IMR-90 (cell line): ENCODE data around the gene KCNIP3. TPM values are rescaled to one million over a fixed set of nuclear protein-coding genes. Genes with fewer than 3 reads are reported as not detected.
"Not testable (repeated sequence)": the region's sequence is repeated elsewhere in the genome, so short reads cannot be mapped to it uniquely, and the experiment has no call there.

ENCODE experiments used
- ATAC-seq: fragments of 200-7000 bp; cut with Tn5 transposase; 2 replicates; pipeline ENCODE4 v1.9.1; 2020; ENCODE audit warnings: low read depth, mild to moderate bottlenecking, moderate library complexity
- BruUV-seq: library from RNA; stranded (reverse); fragments of 400-500 nt; replicated peaks from 2 replicates; lab custom pipeline; 2021; lab: Mats Ljungman, UMichigan
- CTCF ChIA-PET: fragments of 300-600 bp; formaldehyde crosslinking; extraction: SDS; loops from one replicate; lab custom pipeline; 2021; ENCODE audit warnings: antibody characterized with exemption; lab: Yijun Ruan, JAX
- POLR2A ChIA-PET: fragments of 300-600 bp; sonication (Branson Sonifier 250); formaldehyde crosslinking; loops from one replicate; lab custom pipeline; 2022; ENCODE audit warnings: antibody characterized with exemption; ENCODE audit not compliant: unreplicated experiment; lab: Charles Lee
- DNase-seq: peaks from one replicate; pipeline ENCODE4 v3.0.0; 2013
- H2AFZ ChIP-seq: replicated peaks from 2 replicates; pipeline ENCODE3; 2013; ENCODE audit warnings: low read length, mild to moderate bottlenecking; ENCODE audit not compliant: poor library complexity
- H2AK5ac ChIP-seq: 2 replicates; pipeline ENCODE4 v1.6.1; 2013; ENCODE audit warnings: low read depth, low read length, inconsistent platforms
- H2AK9ac ChIP-seq: replicated peaks from 2 replicates; pipeline ENCODE3; 2013; ENCODE audit warnings: mild to moderate bottlenecking, low read depth, low read length, moderate library complexity; ENCODE audit not compliant: poor library complexity
- H2BK120ac ChIP-seq: 2 replicates; pipeline ENCODE4 v1.6.1; 2013; ENCODE audit warnings: low read depth, low read length, inconsistent platforms
- H2BK15ac ChIP-seq: 3 replicates; pipeline ENCODE4 v1.6.1; 2013; ENCODE audit warnings: low read depth, low read length, inconsistent platforms
- H2BK20ac ChIP-seq: 2 replicates; pipeline ENCODE4 v1.6.1; 2013; ENCODE audit warnings: low read depth, mild to moderate bottlenecking, inconsistent platforms, low read length, moderate library complexity
- H2BK5ac ChIP-seq: 2 replicates; pipeline ENCODE4 v1.6.1; 2013; ENCODE audit warnings: mild to moderate bottlenecking, low read depth, low read length, inconsistent platforms; ENCODE audit not compliant: poor library complexity, severe bottlenecking
- H3K14ac ChIP-seq: replicated peaks from 2 replicates; pipeline ENCODE4 v1.6.1; 2013; ENCODE audit warnings: low read depth, low read length, inconsistent platforms
- H3K18ac ChIP-seq: 2 replicates; pipeline ENCODE4 v1.6.1; 2013; ENCODE audit warnings: low read depth, low read length, control low read depth
- H3K23ac ChIP-seq: 2 replicates; pipeline ENCODE4 v1.6.1; 2013; ENCODE audit warnings: low read depth, low read length, inconsistent platforms
- H3K27ac ChIP-seq: 2 replicates; pipeline ENCODE4 v1.5.1; 2013; ENCODE audit warnings: mild to moderate bottlenecking, control low read depth, low read length; ENCODE audit not compliant: insufficient read depth
- H3K27me3 ChIP-seq: 2 replicates; pipeline ENCODE4 v1.6.1; 2013; ENCODE audit warnings: low read length; ENCODE audit not compliant: control insufficient read depth, insufficient read depth
- H3K36me3 ChIP-seq: 2 replicates; pipeline ENCODE4 v1.6.1; 2013; ENCODE audit warnings: low read length, mixed read lengths; ENCODE audit not compliant: control insufficient read depth, insufficient read depth
- H3K4ac ChIP-seq: 2 replicates; pipeline ENCODE4 v1.6.1; 2013; ENCODE audit warnings: low read depth, low read length, inconsistent platforms
- H3K4me1 ChIP-seq: 2 replicates; pipeline ENCODE4 v1.6.1; 2013; ENCODE audit warnings: low read length, mixed read lengths; ENCODE audit not compliant: control insufficient read depth, insufficient read depth
- H3K4me2 ChIP-seq: 2 replicates; pipeline ENCODE4 v1.6.1; 2013; ENCODE audit warnings: low read depth, mild to moderate bottlenecking, control low read depth, low read length, moderate library complexity
- H3K4me3 ChIP-seq: 2 replicates; pipeline ENCODE4 v1.5.1; 2013; ENCODE audit warnings: low read depth, mild to moderate bottlenecking, control low read depth, low read length, moderate library complexity; ENCODE audit not compliant: insufficient read depth
- H3K56ac ChIP-seq: 2 replicates; pipeline ENCODE4 v1.6.1; 2013; ENCODE audit warnings: low read length, inconsistent platforms; ENCODE audit not compliant: insufficient read depth; ENCODE audit errors: extremely low read depth
- H3K79me1 ChIP-seq, 2 experiments: 2 replicates each; pipeline ENCODE4 v1.6.1; 2013; ENCODE audit warnings: low read length in 2 of 2, inconsistent platforms in 1 of 2, low read depth in 1 of 2
- H3K9ac ChIP-seq: 2 replicates; pipeline ENCODE4 v1.6.1; 2013; ENCODE audit warnings: low read depth, low read length, control low read depth
- H3K9me1 ChIP-seq: 2 replicates; pipeline ENCODE4 v1.6.1; 2013; ENCODE audit warnings: low read length, inconsistent platforms; ENCODE audit not compliant: insufficient read depth
- H3K9me3 ChIP-seq: 2 replicates; pipeline ENCODE4 v1.6.1; 2013; ENCODE audit warnings: low read length; ENCODE audit not compliant: control insufficient read depth, insufficient read depth
- H4K20me1 ChIP-seq: 2 replicates; pipeline ENCODE4 v1.6.1; 2013; ENCODE audit warnings: low read length, inconsistent platforms; ENCODE audit not compliant: insufficient read depth
- H4K5ac ChIP-seq: 2 replicates; pipeline ENCODE4 v1.6.1; 2013; ENCODE audit warnings: mild to moderate bottlenecking, low read depth, low read length, control low read depth
- H4K8ac ChIP-seq, 2 experiments: 2 replicates each; pipeline ENCODE4 v1.6.1; 2013; ENCODE audit warnings: low read depth in 2 of 2, low read length in 2 of 2, control low read depth in 1 of 2, inconsistent platforms in 1 of 2
- H4K91ac ChIP-seq: 2 replicates; pipeline ENCODE4 v1.6.1; 2013; ENCODE audit warnings: low read depth, low read length, inconsistent platforms; ENCODE audit not compliant: insufficient read depth
- WGBS, 2 experiments: methylation state at CpG; one replicate each; pipeline versions ENCODE4 v1.1.5 to v1.1.7; 2013; ENCODE audit warnings: missing lambda C conversion rate in 2 of 2; ENCODE audit not compliant: insufficient read length in 1 of 2; ENCODE audit errors: extremely low coverage in 2 of 2; 5-methylcytosine and 5-hydroxymethylcytosine counted together
- dilution Hi-C: fragments of 300-500 bp; cut with HindIII; formaldehyde crosslinking; loops from one replicate; pipeline ENCODE4 v1.14.3; 2018; ENCODE audit warnings: low sequenced_read_pairs; ENCODE audit not compliant: unreplicated experiment
- in situ Hi-C: fragments of 300-500 bp; cut with MboI; formaldehyde crosslinking; loops from 3 replicates; pipeline ENCODE4 v1.14.3; 2019; ENCODE audit warnings: low sequenced_read_pairs, inconsistent platforms, mixed read lengths
- intact Hi-C: fragments of 100-400 bp; cut with micrococcal nuclease; formaldehyde crosslinking; loops from 2 replicates; pipeline ENCODE4 v1.10.0; 2022
- polyA plus RNA-seq, 3 experiments: library from polyadenylated mRNA; depleted of rRNA; stranded (reverse); fragments of >200 nt; gene quantifications; 2 replicates each; pipeline ENCODE4 v1.2.3, GENCODE V29; 2012; ENCODE audit warnings: low replicate concordance in 1 of 3
- total RNA-seq: library from RNA; depleted of rRNA; stranded (reverse); fragments of >200 nt; gene quantifications from 2 replicates; pipeline ENCODE4 v1.2.3, GENCODE V29; 2012
- TF ChIP-seq, protein P1 (sequence below): conservative IDR thresholded peaks from 2 replicates; pipeline ENCODE4 v1.5.1; 2012; ENCODE audit warnings: mild to moderate bottlenecking, low read depth, low read length, improper control_type of control experiment

KCNIP3 gene
- total and polyA plus RNA-seq, 2 of the 4 experiments (the other 2 are of a cell fraction), result 0.72 to 1.4 TPM

GRCh38 chr2:95403204-95403721, 106.1 kb downstream of the KCNIP3 start:
- H3K23ac ChIP-seq, result peak overlapping the region; percentile 72; the same call in 1 of the 2 replicates
- peak overlapping the region; percentile 84 for H3K4me3 ChIP-seq
- H2AK5ac ChIP-seq, H4K5ac ChIP-seq, H3K18ac ChIP-seq, H3K9me1 ChIP-seq, H3K4me1 ChIP-seq, H2AK9ac ChIP-seq, H3K9me3 ChIP-seq, H4K91ac ChIP-seq, H3K27me3 ChIP-seq, H2BK15ac ChIP-seq, in situ Hi-C loops, H2BK120ac ChIP-seq, H3K27ac ChIP-seq, H3K36me3 ChIP-seq, H2BK5ac ChIP-seq, H3K56ac ChIP-seq, dilution Hi-C loops, H4K20me1 ChIP-seq, POLR2A ChIA-PET, BruUV-seq, H2BK20ac ChIP-seq: not testable (repeated sequence)
- peak overlapping the region; percentile 92 for H3K4me2 ChIP-seq
- peak overlapping the region; percentile 97 for H2AFZ ChIP-seq
- TF ChIP-seq, protein P1, sequence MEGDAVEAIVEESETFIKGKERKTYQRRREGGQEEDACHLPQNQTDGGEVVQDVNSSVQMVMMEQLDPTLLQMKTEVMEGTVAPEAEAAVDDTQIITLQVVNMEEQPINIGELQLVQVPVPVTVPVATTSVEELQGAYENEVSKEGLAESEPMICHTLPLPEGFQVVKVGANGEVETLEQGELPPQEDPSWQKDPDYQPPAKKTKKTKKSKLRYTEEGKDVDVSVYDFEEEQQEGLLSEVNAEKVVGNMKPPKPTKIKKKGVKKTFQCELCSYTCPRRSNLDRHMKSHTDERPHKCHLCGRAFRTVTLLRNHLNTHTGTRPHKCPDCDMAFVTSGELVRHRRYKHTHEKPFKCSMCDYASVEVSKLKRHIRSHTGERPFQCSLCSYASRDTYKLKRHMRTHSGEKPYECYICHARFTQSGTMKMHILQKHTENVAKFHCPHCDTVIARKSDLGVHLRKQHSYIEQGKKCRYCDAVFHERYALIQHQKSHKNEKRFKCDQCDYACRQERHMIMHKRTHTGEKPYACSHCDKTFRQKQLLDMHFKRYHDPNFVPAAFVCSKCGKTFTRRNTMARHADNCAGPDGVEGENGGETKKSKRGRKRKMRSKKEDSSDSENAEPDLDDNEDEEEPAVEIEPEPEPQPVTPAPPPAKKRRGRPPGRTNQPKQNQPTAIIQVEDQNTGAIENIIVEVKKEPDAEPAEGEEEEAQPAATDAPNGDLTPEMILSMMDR, result peak; percentile 48
- peak overlapping the region; percentile 59 to 83; a peak in 3 of 4 replicates for H4K8ac ChIP-seq
- DNase-seq, result peak; percentile 29
- H3K9ac ChIP-seq, result peak overlapping the region; percentile 75
- H3K79me1 ChIP-seq, result peaks cover 16 to 26% of the 10 kb centered on the region in 2 experiments
- peak overlapping the region; percentile 45 for H3K14ac ChIP-seq
- WGBS, 2 experiments, result no CpG with 5 or more reads among the region's 5 CpGs
- peak overlapping the region; percentile 79 for H3K4ac ChIP-seq
- CTCF ChIA-PET, result interaction anchor here (0.9 to 2.3 kb wide), 3 partner anchors 14 to 313 kb away, joined by 3 to 7 read pairs (median 3); no protein-coding TSS in a partner anchor
- peak; percentile 70 for ATAC-seq
- intact Hi-C loops, result loop anchor here (2.0 kb wide), 1 partner anchor 58 kb away; no protein-coding TSS in a partner anchor

- H3K4me2 ChIP-seq, H3K4ac ChIP-seq, H2AFZ ChIP-seq, in situ Hi-C loops, H3K36me3 ChIP-seq, H3K9ac ChIP-seq, H3K4me1 ChIP-seq, dilution Hi-C loops, H3K27me3 ChIP-seq, POLR2A ChIA-PET, H2AK5ac ChIP-seq, BruUV-seq, H2BK5ac ChIP-seq, H3K23ac ChIP-seq, H3K27ac ChIP-seq, H2AK9ac ChIP-seq, H3K9me3 ChIP-seq, ATAC-seq, H3K4me3 ChIP-seq, H4K91ac ChIP-seq, H2BK20ac ChIP-seq, H3K9me1 ChIP-seq, H3K14ac ChIP-seq, H4K20me1 ChIP-seq, DNase-seq, H2BK15ac ChIP-seq, H2BK120ac ChIP-seq, H3K56ac ChIP-seq, H4K5ac ChIP-seq, H3K18ac ChIP-seq: not testable (repeated sequence)
- WGBS, 2 experiments, result 92% methylated on average over 5 of the region's 5 CpGs; no CpG with 5 or more reads in 1 of the 2 experiments
- Histone ChIP-seq H3K79me1 (peaks cover 16 to 26% of the 10 kb centered on the region in 2 experiments), H4K8ac (0 out of 4 replicates have a peak overlapping the region, but pooled peaks of 1 of the 2 experiments have one; percentile 40)
- CTCF ChIA-PET, result interaction anchor here (0.9 to 1.1 kb wide), 2 partner anchors 106 to 312 kb away, joined by 3 read pairs; no protein-coding TSS in a partner anchor
- intact Hi-C loops, result loop anchor here (2.0 kb wide), 1 partner anchor 59 kb away; no protein-coding TSS in a partner anchor
Measured at GRCh38 chr2:95403824-95404223, 106.7 kb downstream of the KCNIP3 start.
